Measurements from ENCODE around the gene LRCH1.

LRCH1 gene

DNA sequence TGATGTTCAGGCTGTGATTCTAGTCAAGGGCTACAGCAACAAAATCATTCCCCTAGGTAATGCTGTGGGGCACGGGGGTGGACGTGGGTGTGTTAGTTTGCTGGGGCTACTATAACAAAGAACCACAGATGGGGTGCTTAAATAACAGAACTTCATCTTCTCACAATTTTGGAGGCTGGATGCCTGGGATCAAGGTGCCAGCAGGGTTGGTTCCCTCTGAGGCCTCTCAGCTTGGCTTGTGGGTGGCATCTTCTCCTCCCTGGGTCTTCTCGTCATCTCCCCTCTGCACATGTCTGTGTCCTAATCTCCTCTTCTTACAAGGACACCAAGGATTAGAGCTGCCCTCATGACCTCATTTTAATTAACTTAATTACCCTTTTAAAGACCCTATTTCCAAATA lies 129.0 kb downstream of the LRCH1 start:
- H3K27me3 Mint-ChIP-seq: no peaks in the 10 kb centered on the region
- peaks cover 10% of the 10 kb centered on the region for H3K4me1 Mint-ChIP-seq
- ATAC-seq: no peak
- H3K4me3 Mint-ChIP-seq: no peak overlapping the region
- H3K27ac Mint-ChIP-seq: no peak overlapping the region
- no peak for DNase-seq
- no peaks in the 10 kb centered on the region for H3K9me3 Mint-ChIP-seq

DNA sequence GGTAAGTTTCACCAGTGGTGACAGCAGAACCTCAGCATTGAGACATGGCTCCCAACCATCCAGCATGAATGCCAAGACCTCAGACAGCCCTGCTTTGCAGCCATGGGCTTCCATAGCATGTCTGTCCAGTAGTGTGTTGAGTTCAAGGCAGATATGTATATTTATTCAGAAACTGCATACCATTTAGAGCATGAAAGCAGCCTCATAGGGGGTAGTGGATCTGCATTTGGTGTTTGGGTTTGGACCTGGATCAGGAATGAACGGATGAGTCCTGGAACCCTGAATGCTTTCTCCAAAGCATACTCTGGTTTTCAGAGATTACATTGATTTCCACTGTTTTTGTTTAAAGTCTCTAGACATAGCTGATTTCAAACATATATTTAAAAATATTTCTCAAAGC lies 129.7 kb downstream of the LRCH1 start:
- H3K4me3 Mint-ChIP-seq: no peak overlapping the region
- H3K9me3 Mint-ChIP-seq: no peaks in the 10 kb centered on the region
- no peak for DNase-seq
- H3K27ac Mint-ChIP-seq: no peak overlapping the region
- H3K4me1 Mint-ChIP-seq: peaks cover 13% of the 10 kb centered on the region
- ATAC-seq: no peak
- no peaks in the 10 kb centered on the region for H3K27me3 Mint-ChIP-seq

DNA sequence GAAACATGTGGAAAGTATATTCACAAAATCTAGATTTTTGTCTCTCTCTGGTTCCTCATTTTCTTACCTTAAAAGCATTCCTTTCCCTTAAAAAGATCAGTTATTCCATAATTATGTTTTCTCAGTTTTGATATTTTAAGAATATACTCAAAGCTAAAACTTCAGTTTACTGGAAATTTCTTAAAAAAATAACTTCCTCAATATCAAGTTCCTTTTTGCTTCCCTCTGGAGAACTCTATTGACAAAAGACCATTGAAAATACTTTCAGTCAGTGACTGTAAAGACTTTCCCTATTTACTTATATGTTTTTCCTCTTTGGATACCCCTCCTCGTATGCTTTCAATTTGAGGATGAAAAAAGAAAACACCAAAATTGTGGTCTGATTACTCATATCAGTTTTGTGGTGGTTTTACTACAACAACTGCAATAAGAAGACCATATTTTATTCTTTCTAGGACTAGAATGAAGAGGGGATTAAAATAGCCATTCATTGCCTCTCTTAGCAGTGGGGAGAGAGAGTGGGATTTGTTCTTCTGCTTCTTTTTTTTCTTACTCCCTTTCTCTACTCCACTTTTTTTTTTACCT lies 130.8 kb downstream of the LRCH1 start:
- peaks cover 19% of the 10 kb centered on the region for H3K4me1 Mint-ChIP-seq
- DNase-seq: no peak
- ATAC-seq: peak; percentile 32
- no peaks in the 10 kb centered on the region for H3K27me3 Mint-ChIP-seq
- H3K9me3 Mint-ChIP-seq: no peaks in the 10 kb centered on the region
- H3K4me3 Mint-ChIP-seq: peak overlapping the region in 1 of 2 donors; percentile 19
- no peak overlapping the region for H3K27ac Mint-ChIP-seq

DNA sequence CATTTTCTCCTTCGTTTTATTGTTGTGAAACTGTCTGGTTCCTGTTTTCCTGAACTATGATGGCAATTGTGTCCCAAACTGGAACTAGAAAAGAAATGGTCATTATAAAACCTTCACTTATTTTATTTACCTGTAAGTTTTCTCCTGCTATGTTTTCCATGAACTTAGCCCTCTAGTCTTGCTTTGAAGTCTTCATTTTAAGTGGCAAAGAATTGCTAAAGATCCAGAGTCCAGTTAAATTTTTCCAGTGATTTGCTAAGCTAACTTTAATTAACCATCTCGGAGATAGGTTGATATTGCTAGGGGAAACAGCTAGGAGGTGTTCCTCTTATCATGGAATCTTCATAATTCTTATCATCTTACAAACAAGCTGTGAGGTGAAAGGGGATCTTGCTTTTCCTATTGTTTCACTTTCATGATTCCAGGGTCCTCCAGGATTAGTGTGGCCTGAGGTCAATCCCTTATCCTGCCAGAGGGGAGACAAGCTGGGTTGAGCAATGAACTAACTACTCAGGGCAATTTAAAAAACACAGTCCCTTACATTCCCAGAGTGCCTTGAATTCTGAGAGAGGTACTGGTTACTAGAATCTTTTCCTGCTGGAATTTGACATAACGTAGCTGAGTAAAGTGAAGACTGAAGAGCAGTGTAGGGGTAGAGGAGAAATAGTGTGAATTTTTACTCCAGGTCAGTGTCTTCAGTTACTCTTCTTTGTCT lies 131.5 kb downstream of the LRCH1 start:
- H3K4me3 Mint-ChIP-seq: no peak overlapping the region
- no peak overlapping the region for H3K27ac Mint-ChIP-seq
- no peaks in the 10 kb centered on the region for H3K9me3 Mint-ChIP-seq
- DNase-seq (no peak), ATAC-seq (no peak)
- H3K27me3 Mint-ChIP-seq: no peaks in the 10 kb centered on the region
- H3K4me1 Mint-ChIP-seq: peaks cover 19% of the 10 kb centered on the region

DNA sequence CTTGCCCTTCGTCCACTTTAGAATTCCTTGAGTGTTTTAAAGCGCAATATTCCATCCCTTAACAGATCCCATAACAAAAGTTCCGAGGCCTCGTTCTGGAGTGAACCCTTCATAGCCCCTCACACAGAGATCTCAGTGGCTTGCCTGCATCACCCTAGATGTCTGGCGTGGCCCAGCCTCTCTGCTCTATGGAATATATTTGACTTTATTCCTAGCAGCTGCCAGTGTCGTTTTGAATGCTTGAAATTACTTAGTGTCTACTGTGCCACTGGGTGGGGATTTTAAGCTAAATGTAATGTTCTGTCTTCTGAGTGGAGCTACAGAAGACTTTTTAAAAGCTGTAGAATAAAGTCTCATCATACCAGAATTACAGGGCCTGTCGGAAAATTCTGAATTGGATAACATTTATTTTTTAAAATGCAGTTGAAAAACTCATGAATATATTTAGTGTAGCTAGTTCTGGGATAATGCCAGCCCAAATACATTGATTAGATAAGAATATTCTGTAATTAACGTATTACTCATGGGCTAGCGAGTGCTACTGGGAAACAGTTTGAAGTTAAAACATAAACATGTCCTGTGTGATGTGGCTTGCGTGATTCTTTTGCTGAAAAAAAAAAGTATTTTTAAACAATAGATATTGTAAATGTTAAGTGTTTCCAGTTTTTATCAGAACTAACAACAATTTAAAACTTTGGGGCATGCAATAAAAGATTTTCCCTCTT lies 132.2 kb downstream of the LRCH1 start:
- ATAC-seq (no peak), DNase-seq (no peak)
- no peaks in the 10 kb centered on the region for H3K9me3 Mint-ChIP-seq
- H3K27ac Mint-ChIP-seq: no peak overlapping the region
- H3K27me3 Mint-ChIP-seq: no peaks in the 10 kb centered on the region
- peaks cover 19% of the 10 kb centered on the region for H3K4me1 Mint-ChIP-seq
- H3K4me3 Mint-ChIP-seq: no peak overlapping the region

DNA sequence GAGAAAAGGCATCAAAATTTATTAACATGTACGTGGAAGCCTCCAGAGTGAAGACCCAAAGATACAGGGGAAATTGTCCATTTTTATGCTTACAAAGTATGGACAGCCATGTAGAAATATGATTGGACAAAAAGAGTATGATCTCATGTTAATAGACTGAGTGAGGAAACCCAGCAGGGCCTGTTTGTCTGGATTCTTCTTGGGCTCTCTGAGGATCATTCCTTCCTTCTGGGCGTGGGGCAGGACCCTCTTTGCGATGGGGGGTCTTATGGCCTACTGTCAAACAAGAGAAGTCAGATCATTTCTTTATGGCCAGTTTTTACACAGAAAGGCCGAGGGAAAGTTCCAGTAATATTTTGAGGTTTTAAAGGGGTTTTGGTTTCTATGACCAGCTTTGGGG lies 133.2 kb downstream of the LRCH1 start:
- H3K27ac Mint-ChIP-seq: peak overlapping the region in 1 of 2 donors; percentile 45

DNA sequence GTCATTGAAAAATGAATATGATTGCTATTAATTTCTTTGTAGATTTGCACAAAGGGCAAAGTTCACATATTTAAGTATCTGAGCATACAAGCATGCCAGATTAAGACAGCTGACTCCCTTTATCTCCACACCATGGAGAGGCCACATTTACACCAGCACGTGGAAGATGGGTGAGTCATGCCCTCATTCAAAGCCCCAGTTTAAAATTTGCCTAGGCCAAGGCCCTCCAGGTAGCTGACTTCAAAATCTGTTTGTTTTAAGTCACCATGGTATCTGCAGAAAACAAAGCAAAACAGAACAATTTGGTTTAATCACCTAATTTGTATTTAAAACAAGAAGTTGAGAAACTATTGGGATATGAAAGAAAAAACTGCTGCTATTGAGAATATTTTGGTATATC lies 134.8 kb downstream of the LRCH1 start:
- Mint-ChIP-seq H3K4me3 (no peak overlapping the region), H3K4me1 (peaks cover 19% of the 10 kb centered on the region)

More for the DNA sequence above, 133.2 kb downstream of the LRCH1 start:
- no peak for ATAC-seq
- Mint-ChIP-seq H3K4me3 (no peak overlapping the region), H3K4me1 (peaks cover 19% of the 10 kb centered on the region), H3K9me3 (no peaks in the 10 kb centered on the region), H3K27me3 (no peaks in the 10 kb centered on the region)
- no peak for DNase-seq

DNA sequence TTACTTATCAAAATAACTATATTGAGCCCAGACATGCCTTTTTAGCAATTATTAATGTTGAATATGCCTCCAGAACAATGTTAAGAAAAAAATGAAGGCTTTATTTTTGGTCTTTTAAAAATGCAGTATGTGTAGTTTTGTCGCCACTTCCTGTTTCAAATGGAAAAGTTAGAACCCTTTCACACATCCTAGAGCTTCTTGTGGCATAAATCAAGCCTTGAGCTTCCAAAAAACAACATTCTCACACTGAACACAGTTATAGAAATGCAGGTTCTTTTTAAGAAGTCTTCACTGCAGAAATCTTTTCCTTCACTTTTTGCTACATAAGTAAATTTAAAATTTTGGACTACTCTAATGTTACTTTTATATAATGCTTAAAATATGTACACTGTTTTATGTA lies 135.3 kb downstream of the LRCH1 start:
- H3K9me3 Mint-ChIP-seq: no peaks in the 10 kb centered on the region
- DNase-seq (no peak), ATAC-seq (no peak)
- peaks cover 19% of the 10 kb centered on the region for H3K4me1 Mint-ChIP-seq
- H3K4me3 Mint-ChIP-seq: no peak overlapping the region
- no peak overlapping the region for H3K27ac Mint-ChIP-seq
- no peaks in the 10 kb centered on the region for H3K27me3 Mint-ChIP-seq

More for the DNA sequence above, 134.8 kb downstream of the LRCH1 start:
- no peaks in the 10 kb centered on the region for H3K9me3 Mint-ChIP-seq
- ATAC-seq (peak; percentile 61), DNase-seq (no peak)
- no peak overlapping the region for H3K27ac Mint-ChIP-seq
- H3K27me3 Mint-ChIP-seq: no peaks in the 10 kb centered on the region

DNA sequence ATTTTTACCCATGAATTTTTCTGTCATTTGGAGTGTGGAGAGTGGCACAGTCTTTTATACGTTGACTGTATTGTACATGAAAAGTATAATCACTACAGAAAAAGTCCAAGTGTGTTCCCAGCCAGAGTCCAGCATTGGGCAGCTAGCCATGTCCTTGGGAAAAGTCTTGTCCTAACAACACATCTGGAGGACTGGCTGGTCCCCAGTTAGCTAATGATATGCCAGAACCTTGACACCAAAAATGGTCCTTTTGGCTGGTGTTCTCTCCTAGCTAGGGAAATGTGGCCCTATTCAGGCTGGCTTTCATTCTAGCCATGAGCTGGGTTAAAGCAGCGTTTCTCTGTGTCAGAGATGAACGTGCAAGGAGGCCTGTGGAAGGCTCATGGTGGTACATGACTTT lies 145.0 kb downstream of the LRCH1 start:
- H3K27me3 Mint-ChIP-seq: no peaks in the 10 kb centered on the region
- no peaks in the 10 kb centered on the region for H3K4me1 Mint-ChIP-seq
- ATAC-seq (no peak), DNase-seq (no peak)
- H3K4me3 Mint-ChIP-seq: no peak overlapping the region
- H3K27ac Mint-ChIP-seq: no peak overlapping the region
- H3K9me3 Mint-ChIP-seq: no peaks in the 10 kb centered on the region

DNA sequence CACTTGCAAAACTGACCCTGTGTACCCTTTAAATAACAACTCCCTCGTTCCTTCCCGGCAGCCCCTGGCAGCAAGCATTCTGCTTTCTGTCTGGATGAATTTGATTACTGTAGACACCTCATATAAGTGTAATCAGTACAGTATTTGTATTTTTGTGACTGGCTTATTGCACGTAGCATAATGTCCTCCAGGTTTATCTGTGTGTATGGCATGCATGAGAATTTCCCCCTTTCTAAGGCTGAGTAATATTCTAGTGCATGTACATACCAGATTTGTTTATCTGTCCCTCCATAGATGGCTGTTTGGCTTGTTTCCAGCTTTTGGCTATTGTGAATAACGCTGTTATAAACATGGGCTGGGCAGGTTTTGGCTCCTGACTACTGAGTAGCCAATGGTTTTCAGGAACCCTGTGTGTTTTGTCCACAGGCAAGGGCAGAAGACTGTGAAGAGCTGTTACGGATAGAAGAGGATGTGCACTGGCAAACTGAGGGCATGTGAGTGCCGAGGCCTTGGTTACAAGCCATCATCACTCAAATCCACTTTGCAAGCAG lies 146.0 kb downstream of the LRCH1 start:
- Mint-ChIP-seq H3K27ac (no peak overlapping the region), H3K27me3 (no peaks in the 10 kb centered on the region), H3K4me1 (no peaks in the 10 kb centered on the region), H3K9me3 (no peaks in the 10 kb centered on the region), H3K4me3 (no peak overlapping the region)
- ATAC-seq: no peak
- DNase-seq: no peak

DNA sequence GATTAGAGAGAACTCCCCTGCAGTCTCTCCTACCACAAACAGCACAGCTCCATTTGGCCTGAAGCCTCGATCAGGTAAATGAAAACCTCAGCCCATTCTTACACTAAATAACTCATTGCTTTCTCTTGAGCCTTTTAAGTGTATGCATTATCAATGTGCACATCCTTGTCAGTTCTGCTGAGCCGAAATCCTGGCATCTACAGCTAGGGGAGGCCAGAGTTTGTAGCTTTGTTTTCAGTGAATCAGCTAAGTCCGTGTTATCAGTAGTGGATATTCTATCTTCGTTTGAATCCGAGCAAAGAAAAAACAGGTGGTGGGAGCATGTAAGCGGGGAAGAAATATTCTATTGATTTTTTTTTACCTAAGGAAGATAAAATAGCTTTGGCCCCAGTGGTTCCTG lies 159.6 kb downstream of the LRCH1 start:
- DNase-seq: no peak
- no peak for ATAC-seq
- H3K9me3 Mint-ChIP-seq: no peaks in the 10 kb centered on the region
- H3K4me3 Mint-ChIP-seq: no peak overlapping the region
- H3K27ac Mint-ChIP-seq: no peak overlapping the region
- no peaks in the 10 kb centered on the region for H3K27me3 Mint-ChIP-seq
- no peaks in the 10 kb centered on the region for H3K4me1 Mint-ChIP-seq

DNA sequence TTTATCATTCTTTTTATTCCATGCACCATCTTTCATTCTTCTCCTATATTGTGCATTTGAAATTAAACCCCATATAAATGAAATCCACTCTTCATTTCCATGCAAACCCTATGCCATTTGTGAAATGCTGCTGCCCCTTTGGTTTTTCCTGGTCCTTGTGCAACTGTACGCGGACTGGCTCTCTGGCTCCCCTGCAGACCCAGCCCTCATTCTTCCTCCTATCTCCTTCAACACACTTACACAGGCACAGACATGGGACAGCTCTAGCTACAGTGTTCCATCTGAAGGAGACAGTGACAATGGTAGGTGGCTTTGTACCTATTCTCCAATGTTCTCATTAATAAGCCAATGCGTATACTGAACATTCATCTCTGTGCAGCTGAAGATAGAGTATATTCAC lies 162.4 kb downstream of the LRCH1 start:
- no peak for DNase-seq
- Mint-ChIP-seq H3K4me3 (no peak overlapping the region), H3K9me3 (no peaks in the 10 kb centered on the region), H3K27me3 (no peaks in the 10 kb centered on the region), H3K27ac (no peak overlapping the region), H3K4me1 (no peaks in the 10 kb centered on the region)
- ATAC-seq: no peak

DNA sequence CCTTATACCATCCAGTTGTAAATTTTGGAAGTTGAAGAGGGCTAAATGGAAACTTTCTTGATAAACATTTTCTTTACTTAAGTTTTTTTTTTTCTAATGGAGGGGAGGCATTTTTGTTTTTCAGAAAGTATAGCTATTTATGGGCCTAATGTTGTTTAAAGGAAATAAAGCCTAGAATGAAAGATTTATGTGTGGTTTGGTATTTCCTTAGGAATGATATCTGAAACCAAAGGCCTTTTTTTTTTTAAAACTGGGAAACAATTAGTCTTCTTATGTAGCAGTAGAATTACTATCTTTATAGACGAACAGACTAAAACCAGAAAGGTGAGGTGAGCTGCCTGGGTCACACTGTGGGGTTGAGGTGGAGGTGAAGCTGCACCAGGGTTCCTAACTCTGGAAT lies 163.9 kb downstream of the LRCH1 start:
- H3K9me3 Mint-ChIP-seq: no peaks in the 10 kb centered on the region
- H3K27me3 Mint-ChIP-seq: no peaks in the 10 kb centered on the region
- DNase-seq (no peak), ATAC-seq (no peak)
- no peaks in the 10 kb centered on the region for H3K4me1 Mint-ChIP-seq
- H3K27ac Mint-ChIP-seq: no peak overlapping the region
- no peak overlapping the region for H3K4me3 Mint-ChIP-seq

DNA sequence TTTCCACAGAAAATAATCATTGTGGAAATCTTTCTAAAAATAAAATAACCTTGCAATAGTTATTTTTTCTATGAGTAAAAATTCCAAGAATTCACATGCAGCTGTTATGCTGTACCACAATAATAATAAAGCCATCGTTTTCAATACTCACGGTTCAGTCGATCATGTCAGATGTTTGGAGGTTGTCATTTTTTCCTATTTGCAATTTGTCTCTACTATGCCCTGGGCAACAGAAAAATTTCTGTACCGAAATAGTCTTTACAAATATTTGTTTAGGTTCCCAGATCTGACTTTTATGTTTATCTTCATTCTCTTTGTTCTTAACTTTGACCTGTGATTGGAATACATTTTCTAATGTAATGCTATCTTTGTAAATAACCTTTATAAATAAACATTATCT lies 164.3 kb downstream of the LRCH1 start:
- ATAC-seq (no peak), DNase-seq (no peak)
- H3K27me3 Mint-ChIP-seq: no peaks in the 10 kb centered on the region
- H3K9me3 Mint-ChIP-seq: no peaks in the 10 kb centered on the region
- H3K4me3 Mint-ChIP-seq: no peak overlapping the region
- no peaks in the 10 kb centered on the region for H3K4me1 Mint-ChIP-seq
- H3K27ac Mint-ChIP-seq: no peak overlapping the region

DNA sequence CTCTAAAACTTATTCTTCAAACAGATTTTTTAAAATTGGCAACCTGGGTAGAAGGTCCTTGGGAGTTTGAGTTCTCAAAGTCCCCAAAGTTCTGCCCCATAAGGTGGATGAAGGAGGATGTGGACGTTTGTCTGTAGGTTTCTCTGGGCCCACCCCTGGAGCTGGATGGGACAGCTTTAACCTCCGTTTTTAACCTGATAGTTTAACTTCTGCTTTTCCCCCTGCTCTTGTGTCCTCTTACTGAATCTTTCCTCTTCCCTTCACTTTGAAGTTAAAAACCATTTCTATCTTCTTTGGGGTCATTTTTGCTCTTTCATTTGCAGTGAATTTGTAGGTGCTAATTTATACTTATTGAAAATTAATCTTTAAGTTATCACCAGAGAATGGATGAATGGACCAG lies 164.9 kb downstream of the LRCH1 start:
- ATAC-seq: no peak
- Mint-ChIP-seq H3K4me3 (no peak overlapping the region), H3K27me3 (no peaks in the 10 kb centered on the region), H3K9me3 (no peaks in the 10 kb centered on the region), H3K27ac (no peak overlapping the region), H3K4me1 (no peaks in the 10 kb centered on the region)
- DNase-seq: no peak

DNA sequence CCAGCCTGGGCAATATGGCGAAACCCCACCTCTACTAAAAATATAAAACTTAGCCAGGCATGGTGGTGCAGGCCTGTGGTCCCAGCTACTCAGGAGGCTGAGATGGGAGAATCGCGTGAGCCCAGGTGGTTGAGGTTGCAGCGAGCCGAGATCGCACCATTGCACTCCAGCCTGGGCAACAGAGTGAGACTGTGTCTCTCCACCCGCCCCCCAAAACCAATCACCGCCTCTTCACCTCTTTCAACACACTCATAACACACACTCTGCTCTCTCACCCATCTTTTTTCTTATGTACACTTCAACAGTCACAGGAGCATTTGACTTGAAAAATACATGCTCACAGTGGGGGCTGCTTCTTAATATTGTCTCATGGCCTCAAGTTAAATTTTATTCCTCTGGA lies 167.2 kb downstream of the LRCH1 start:
- Mint-ChIP-seq H3K27me3 (no peaks in the 10 kb centered on the region), H3K27ac (peak overlapping the region in 1 of 2 donors; percentile 69), H3K4me3 (no peak overlapping the region), H3K4me1 (no peaks in the 10 kb centered on the region), H3K9me3 (no peaks in the 10 kb centered on the region)
- no peak for DNase-seq
- no peak for ATAC-seq

Measured in stimulated activated naive CD8-positive, alpha-beta T cell treated with anti-CD3 and anti-CD28 coated beads, Interleukin-15, amount 100 ng/mL, for 72 hours (primary cell).